Endothelial cell of umbilical vein (primary cell): Measurements from ENCODE around the gene DYNLT3.

Source experiments
- CTCF ChIP-seq, 2 donors: IDR thresholded peaks; 1 replicate in 1 of 2; 2 replicates in 1 of 2; pipeline ENCODE4 v1.5.1; 2011; ENCODE audit warnings: low read length in 2 of 2, mild to moderate bottlenecking in 2 of 2, moderate library complexity in 2 of 2, control low read depth in 1 of 2, inconsistent platforms in 1 of 2, low read depth in 1 of 2; ENCODE audit not compliant: insufficient read depth in 1 of 2; ENCODE audit errors: extremely low read depth in 1 of 2
- EZH2 ChIP-seq: IDR thresholded peaks from 2 replicates; pipeline ENCODE4 v1.6.1; 2012; ENCODE audit warnings: borderline replicate concordance, low read depth, mild to moderate bottlenecking, moderate library complexity, low read length, inconsistent platforms; ENCODE audit not compliant: severe bottlenecking
- FOS ChIP-seq: IDR thresholded peaks from 2 replicates; pipeline ENCODE4 v1.6.1; 2011; ENCODE audit warnings: mild to moderate bottlenecking, low read length, moderate library complexity, borderline replicate concordance; ENCODE audit not compliant: insufficient read depth
- GATA2 ChIP-seq: IDR thresholded peaks from 2 replicates; pipeline ENCODE4 v1.7.0; 2011; ENCODE audit warnings: low read depth, mild to moderate bottlenecking, moderate library complexity, mixed read lengths, low read length; ENCODE audit not compliant: insufficient read length, insufficient read depth
- JUN ChIP-seq: IDR thresholded peaks from 2 replicates; pipeline ENCODE4 v1.6.1; 2011; ENCODE audit warnings: borderline replicate concordance, low read depth; ENCODE audit not compliant: insufficient read length, insufficient read depth
- MAX ChIP-seq: IDR thresholded peaks from 2 replicates; pipeline ENCODE4 v1.6.1; 2011; ENCODE audit not compliant: insufficient read depth, insufficient read length
- MYC ChIP-seq: IDR thresholded peaks from one replicate; pipeline ENCODE4 v1.6.1; 2011; ENCODE audit warnings: mild to moderate bottlenecking, low read depth, low read length
- POLR2A ChIP-seq: IDR thresholded peaks from 2 replicates; pipeline ENCODE4 v1.6.1; 2012; ENCODE audit warnings: low read depth, mild to moderate bottlenecking, control low read depth, low read length
- POLR2AphosphoS5 ChIP-seq: IDR thresholded peaks from 2 replicates; pipeline ENCODE4 v1.6.1; 2012; ENCODE audit warnings: low read depth, mild to moderate bottlenecking, control low read depth, low read length, moderate library complexity; ENCODE audit not compliant: insufficient read depth

DNA sequence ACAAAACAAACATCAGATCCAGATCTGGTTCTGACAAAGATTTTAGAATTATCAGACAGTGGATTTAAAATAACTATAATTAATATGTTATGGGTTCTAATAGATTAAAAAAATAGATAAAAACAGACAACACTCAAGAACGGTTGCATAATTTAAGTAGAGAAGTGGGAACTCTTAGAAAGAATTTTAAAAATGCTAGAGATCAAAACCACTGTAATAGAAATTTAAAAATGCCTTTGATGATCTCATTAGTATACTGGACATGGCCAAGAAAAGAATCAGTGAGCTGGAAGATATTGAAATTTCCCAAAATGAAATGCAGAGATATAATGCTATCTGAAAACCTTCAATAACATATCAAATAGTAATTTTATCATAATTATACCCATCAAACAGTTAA, 28.3 kb upstream of the DYNLT3 start:
- TF ChIP-seq CTCF (IDR thresholded peaks at IDR 0.05; ENCODE audit: extremely low read depth in 1 of 2, insufficient read depth in 1 of 2, low read depth in 1 of 2, low read length in 2 of 2) (no peak), POLR2A (no peak), EZH2 (no peak), POLR2AphosphoS5 (no peak), GATA2 (no peak), MAX (no peak), MYC (no peak), FOS (no peak), JUN (no peak)
